ENCODE data around the gene CFAP20DC. TPM values are rescaled to one million over a fixed set of nuclear protein-coding genes. Genes with fewer than 3 reads are reported as not detected.
A peak's percentile ranks its signal among the peaks of the same experiment; 100 is the strongest.
"Not testable (repeated sequence)": the region's sequence is repeated elsewhere in the genome, so short reads cannot be mapped to it uniquely, and the experiment has no call there.

The CFAP20DC gene
- total and polyA plus RNA-seq, 8 donors = 0.23 to 1.2 (median 0.39) TPM

- no peak for TF ChIP-seq CTCF (IDR thresholded peaks at IDR 0.05)
- H3K4me3 ChIP-seq = no peak overlapping the region
- H3K27me3 ChIP-seq = no peaks in the 10 kb centered on the region
- peak in 1 of 4 donors; percentile 26 for ATAC-seq
- no peaks in the 10 kb centered on the region for H3K4me1 ChIP-seq
- 52 to 67% methylated on average over 3 of the region's 3 CpGs for WGBS, 2 donors
- no peaks in the 10 kb centered on the region for H3K9me3 ChIP-seq
- no peak for FAIRE-seq
- no peak overlapping the region for H3K27ac ChIP-seq
- H3K36me3 ChIP-seq = no peaks in the 10 kb centered on the region
- no peak for DNase-seq
- intact Hi-C loops (cut with DNase I) = no loop called here
Observed at GRCh38 chr3:58707390-58707930, 342.4 kb downstream of the CFAP20DC start.

- FAIRE-seq = no peak
- H3K27ac ChIP-seq = no peak overlapping the region
- ATAC-seq = no peak
Observed at GRCh38 chr3:58706395-58707167, 343.2 kb downstream of the CFAP20DC start.

GRCh38 chr3:58704745-58705144 lies 345.1 kb downstream of the CFAP20DC start:
- no peak for FAIRE-seq
- peak in 2 of 4 donors; percentile 40 for ATAC-seq
- H3K27me3 ChIP-seq = no peaks in the 10 kb centered on the region
- 40 to 46% methylated on average over 2 of the region's 2 CpGs for WGBS, 2 donors
- TF ChIP-seq CTCF (IDR thresholded peaks at IDR 0.05) = no peak
- H3K9me3 ChIP-seq = no peaks in the 10 kb centered on the region
- no peak for DNase-seq
- intact Hi-C loops (cut with DNase I) = no loop called here
- no peaks in the 10 kb centered on the region for H3K36me3 ChIP-seq
- H3K4me1 ChIP-seq = no peaks in the 10 kb centered on the region
- no peak overlapping the region for H3K4me3 ChIP-seq
- H3K27ac ChIP-seq = no peak overlapping the region

More at GRCh38 chr3:58706395-58707167, 343.2 kb downstream of the CFAP20DC start:
- H3K27me3 ChIP-seq = no peaks in the 10 kb centered on the region
- WGBS, 2 donors = 88 to 90% methylated on average over 2 of the region's 2 CpGs
- no peaks in the 10 kb centered on the region for H3K4me1 ChIP-seq
- no peak overlapping the region for H3K4me3 ChIP-seq
- no peaks in the 10 kb centered on the region for H3K9me3 ChIP-seq
- no peaks in the 10 kb centered on the region for H3K36me3 ChIP-seq
- TF ChIP-seq CTCF (IDR thresholded peaks at IDR 0.05) = no peak
- no peak for DNase-seq
- intact Hi-C loops (cut with DNase I) = no loop called here

GRCh38 chr3:58704304-58704703 lies 345.5 kb downstream of the CFAP20DC start:
- intact Hi-C loops (cut with DNase I); H3K4me1 ChIP-seq; DNase-seq; H3K4me3 ChIP-seq; H3K36me3 ChIP-seq; ATAC-seq; FAIRE-seq; H3K9me3 ChIP-seq; H3K27ac ChIP-seq; H3K27me3 ChIP-seq: not testable (repeated sequence)
- 83 to 89% methylated on average over 2 of the region's 2 CpGs for WGBS, 2 donors

- no peak for TF ChIP-seq CTCF (IDR thresholded peaks at IDR 0.05)
- no peaks in the 10 kb centered on the region for H3K36me3 ChIP-seq
- H3K4me3 ChIP-seq = no peak overlapping the region
- H3K27me3 ChIP-seq = no peaks in the 10 kb centered on the region
- no peak overlapping the region for H3K27ac ChIP-seq
- ATAC-seq (no peak), FAIRE-seq (no peak), DNase-seq (no peak)
- peaks cover 0 to 4% (median 0%) of the 10 kb centered on the region in 3 donors for H3K4me1 ChIP-seq
- H3K9me3 ChIP-seq = no peaks in the 10 kb centered on the region
- intact Hi-C loops (cut with DNase I) = no loop called here
Observed at GRCh38 chr3:58698246-58698645, 351.6 kb downstream of the CFAP20DC start.
